HPDE6-E6E7 (cell line): ENCODE results near the gene SGIP1.

Source experiments
- DNase-seq: peaks from one replicate; pipeline ENCODE4 v3.0.0; 2011; ENCODE audit warnings: missing footprints; ENCODE audit errors: extremely low spot score

The SGIP1 gene, protein sequence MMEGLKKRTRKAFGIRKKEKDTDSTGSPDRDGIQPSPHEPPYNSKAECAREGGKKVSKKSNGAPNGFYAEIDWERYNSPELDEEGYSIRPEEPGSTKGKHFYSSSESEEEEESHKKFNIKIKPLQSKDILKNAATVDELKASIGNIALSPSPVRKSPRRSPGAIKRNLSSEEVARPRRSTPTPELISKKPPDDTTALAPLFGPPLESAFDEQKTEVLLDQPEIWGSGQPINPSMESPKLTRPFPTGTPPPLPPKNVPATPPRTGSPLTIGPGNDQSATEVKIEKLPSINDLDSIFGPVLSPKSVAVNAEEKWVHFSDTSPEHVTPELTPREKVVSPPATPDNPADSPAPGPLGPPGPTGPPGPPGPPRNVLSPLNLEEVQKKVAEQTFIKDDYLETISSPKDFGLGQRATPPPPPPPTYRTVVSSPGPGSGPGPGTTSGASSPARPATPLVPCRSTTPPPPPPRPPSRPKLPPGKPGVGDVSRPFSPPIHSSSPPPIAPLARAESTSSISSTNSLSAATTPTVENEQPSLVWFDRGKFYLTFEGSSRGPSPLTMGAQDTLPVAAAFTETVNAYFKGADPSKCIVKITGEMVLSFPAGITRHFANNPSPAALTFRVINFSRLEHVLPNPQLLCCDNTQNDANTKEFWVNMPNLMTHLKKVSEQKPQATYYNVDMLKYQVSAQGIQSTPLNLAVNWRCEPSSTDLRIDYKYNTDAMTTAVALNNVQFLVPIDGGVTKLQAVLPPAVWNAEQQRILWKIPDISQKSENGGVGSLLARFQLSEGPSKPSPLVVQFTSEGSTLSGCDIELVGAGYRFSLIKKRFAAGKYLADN

DNA sequence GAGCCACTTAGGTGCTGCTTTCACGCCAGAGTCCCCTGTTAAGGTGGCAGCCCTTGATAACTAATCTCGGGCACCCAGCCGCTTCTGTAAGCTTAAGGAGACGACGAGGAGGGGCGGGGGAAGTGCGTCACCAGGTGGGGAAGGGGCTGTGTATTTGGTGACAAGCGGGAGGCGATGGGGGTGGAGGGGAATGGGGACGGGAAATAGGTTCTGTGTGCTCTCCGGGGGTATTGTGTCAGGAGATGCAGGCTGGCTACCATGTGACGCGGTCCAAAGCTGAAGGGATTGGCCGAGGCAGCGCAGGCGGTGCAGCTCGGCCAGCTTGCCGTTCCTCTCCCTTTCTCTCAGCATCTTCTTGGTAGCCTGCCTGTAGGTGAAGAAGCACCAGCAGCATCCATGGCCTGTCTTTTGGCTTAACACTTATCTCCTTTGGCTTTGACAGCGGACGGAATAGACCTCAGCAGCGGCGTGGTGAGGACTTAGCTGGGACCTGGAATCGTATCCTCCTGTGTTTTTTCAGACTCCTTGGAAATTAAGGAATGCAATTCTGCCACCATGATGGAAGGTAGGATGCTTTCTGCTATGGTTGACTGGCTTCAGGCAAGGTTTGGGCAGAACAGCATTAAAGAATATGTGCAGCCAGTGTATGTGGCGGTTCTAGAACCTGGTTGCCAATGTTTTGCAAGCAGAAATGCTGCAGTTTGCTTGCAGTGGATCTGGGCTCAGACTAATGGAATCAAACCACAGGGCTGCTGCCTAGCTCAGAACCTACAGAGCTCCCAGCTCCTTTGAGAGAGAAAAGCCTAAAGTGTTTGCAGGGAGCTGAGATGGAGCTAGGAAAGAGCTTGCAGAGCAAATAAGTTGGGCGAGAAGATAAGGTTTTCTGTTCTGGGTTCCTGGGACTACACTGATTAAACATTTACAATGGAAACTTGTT, at the start of gene SGIP1:
TSS of gene SGIP1 (plus strand) at position 350 of the 937 bp plus-strand sequence. CDS start at position 556, 206 bp downstream.
- DNase-seq, result no peak

GRCh38 chr1:66489151-66489550, 44.8 kb upstream of the SGIP1 start:
- peak; percentile 36 for DNase-seq

GRCh38 chr1:66489972-66490601, 43.9 kb upstream of the SGIP1 start:
- no peak for DNase-seq

- DNase-seq, result no peak
These were observed 43.1 kb upstream of the SGIP1 start for GRCh38 chr1:66490816-66491215.

DNA sequence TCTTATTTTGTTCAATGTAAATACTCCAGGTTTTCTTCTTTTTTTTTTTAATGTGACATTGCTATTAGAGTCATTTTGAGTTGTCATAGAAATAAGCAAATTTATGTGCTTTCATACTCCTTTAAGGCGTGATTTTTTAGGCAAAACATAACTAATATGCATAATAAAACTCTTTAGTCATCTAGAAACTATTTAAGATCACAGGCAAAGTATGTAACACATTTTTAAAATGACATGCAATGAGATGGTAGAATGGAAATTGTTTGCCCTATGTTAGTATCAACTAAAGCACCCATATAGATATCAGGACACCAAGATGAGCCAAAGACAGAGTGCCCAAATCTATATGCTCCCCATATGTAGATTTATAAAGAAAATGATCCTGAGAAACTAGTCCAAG, 41.5 kb upstream of the SGIP1 start:
- no peak for DNase-seq

GRCh38 chr1:66493731-66494130, 40.2 kb upstream of the SGIP1 start:
- no peak for DNase-seq

- DNase-seq, result no peak
These were observed 39.5 kb upstream of the SGIP1 start for GRCh38 chr1:66494482-66494881.

DNA sequence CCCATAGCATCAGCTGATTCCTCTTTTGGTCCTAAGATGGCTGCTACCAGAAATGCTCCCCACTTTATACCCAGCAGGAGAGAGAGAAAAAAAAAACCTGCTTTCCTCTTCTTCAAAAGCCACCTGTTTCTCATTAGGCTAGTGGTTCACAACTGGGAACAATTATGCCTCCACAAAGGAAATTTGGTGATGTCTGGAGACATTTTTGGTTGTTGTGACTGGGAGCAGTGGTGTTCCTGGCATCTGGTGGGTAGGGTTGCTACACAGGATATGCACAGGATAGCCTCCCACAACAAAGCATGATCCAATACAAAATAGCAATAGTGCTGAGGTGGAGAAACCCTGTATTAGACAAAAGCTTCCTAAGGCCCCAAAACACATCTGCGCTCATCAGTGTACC, 38.5 kb upstream of the SGIP1 start:
- no peak for DNase-seq

DNA sequence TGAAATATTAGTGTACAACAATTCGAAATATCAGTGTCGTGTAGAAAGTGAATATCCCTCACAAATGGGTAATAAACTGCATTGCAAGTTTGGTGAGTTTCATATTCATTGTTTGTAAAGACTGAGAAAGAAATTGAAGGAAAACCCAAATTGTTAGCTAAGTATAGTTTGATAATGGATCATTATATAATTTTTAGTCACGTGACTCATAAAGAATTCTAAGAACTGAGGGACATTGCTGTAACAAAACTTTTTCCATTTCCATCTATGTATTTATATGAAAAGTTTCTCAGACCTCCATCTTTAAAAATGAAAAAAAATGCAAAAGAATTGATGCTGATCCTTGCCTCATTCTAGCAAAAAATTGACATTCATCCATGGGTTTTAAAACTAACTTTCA, 36.0 kb upstream of the SGIP1 start:
- DNase-seq, result no peak

DNA sequence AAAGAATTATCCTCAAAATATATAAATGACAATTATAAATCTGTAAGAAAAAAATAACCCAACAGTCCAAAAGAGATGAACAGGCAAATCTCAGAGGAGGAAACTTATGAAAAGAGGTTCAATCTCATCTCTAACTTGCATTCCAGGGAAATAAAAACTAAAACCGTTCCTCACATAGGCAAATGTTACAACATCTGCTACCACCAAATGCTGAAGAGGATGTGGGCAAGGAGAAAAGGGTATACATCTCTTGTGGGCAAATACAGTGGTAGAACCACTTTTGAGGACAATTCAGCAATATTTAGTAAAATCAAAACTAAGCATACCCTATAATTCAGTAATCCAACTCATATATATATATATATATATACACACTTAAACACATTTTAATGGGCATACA, 33.7 kb upstream of the SGIP1 start:
- no peak for DNase-seq

GRCh38 chr1:66502086-66502485, 31.9 kb upstream of the SGIP1 start:
- no peak for DNase-seq

- DNase-seq, result peak; percentile 22
These were observed 30.0 kb upstream of the SGIP1 start for GRCh38 chr1:66503841-66504470.

- no peak for DNase-seq
These were observed 28.1 kb upstream of the SGIP1 start for GRCh38 chr1:66505671-66506392.

DNA sequence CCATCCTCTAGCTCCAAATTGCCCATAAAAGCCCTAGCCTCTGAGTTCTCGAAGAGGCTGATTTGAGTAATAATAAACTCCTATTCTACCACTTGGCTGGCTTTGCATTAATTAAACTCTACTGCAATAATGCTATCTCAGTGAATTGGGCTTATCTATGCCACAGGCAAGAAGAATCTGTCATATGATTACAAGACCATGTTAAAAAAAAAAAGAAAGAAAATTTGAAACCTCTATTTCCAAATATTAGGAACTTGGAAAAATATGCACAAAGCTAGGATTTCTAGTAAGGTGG, 27.6 kb upstream of the SGIP1 start:
- no peak for DNase-seq

DNA sequence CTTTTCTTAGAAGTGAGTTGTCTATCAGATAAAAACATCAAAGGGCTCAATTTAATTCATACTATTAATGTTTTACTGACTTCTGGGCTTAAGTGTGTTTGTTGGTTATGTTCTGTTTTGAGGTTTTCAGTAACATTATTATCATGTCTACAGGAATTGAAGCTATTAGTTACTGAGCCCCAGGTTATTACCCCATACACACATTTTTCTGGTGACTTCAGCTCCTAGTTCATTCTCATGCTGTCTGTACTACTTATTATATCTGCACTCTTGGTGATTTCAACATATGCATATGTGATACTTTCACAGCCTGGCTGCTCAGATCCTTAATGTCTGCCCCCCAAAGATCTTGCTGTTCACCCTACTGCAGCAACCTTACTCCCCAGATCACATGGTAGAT, 27.0 kb upstream of the SGIP1 start:
- DNase-seq, result no peak

DNA sequence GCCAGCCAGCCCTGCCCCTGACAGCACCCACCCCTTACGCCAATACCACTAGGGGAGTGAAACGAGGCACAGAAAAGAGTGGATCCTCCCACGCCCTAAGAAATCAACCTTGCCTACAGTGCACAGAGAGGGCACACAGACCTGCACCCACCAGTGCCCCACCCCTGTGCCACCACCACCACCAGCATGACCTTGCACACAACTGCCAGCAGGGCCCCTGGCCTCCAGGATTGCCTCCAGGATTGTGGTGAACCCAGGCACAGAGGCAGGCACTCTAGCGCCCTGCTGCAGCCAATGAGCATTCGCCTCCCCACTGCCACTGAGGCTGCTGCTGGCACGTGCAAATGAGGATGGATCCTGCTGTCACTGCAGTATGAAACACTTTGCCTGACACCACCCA, 23.5 kb upstream of the SGIP1 start:
- DNase-seq, result no peak

GRCh38 chr1:66511118-66511517, 22.8 kb upstream of the SGIP1 start:
- no peak for DNase-seq

- no peak for DNase-seq
These were observed 16.0 kb upstream of the SGIP1 start for GRCh38 chr1:66517959-66518358.

- no peak for DNase-seq
These were observed 15.3 kb upstream of the SGIP1 start for GRCh38 chr1:66518654-66519053.

- DNase-seq, result no peak
These were observed 14.0 kb upstream of the SGIP1 start for GRCh38 chr1:66519992-66520391.
